ENCODE measurements around the gene DTD2.

GRCh38 chr14:31486764-31487163, 29.5 kb upstream of the DTD2 start:
- TF ChIP-seq ZBTB21 (tag by site-specific recombination; IDR thresholded peaks at IDR 0.05) (no peak), REST (tag by site-specific recombination; IDR thresholded peaks at IDR 0.05) (no peak), OSR2 (tag by site-specific recombination; IDR thresholded peaks at IDR 0.05) (no peak), ZNF76 (tag by site-specific recombination; IDR thresholded peaks at IDR 0.05; ENCODE audit: borderline replicate concordance, low read depth) (no peak), ZNF830 (tag by site-specific recombination; IDR thresholded peaks at IDR 0.05; ENCODE audit: low read depth) (no peak), SP3 (tag by site-specific recombination; IDR thresholded peaks at IDR 0.05) (no peak), ZNF747 (tag by site-specific recombination; IDR thresholded peaks at IDR 0.05) (no peak), ZNF473 (tag by site-specific recombination; IDR thresholded peaks at IDR 0.05) (no peak), ZNF16 (tag by site-specific recombination; IDR thresholded peaks at IDR 0.05; ENCODE audit: low read depth) (no peak), ZNF423 (tag by site-specific recombination; IDR thresholded peaks at IDR 0.05) (no peak), ZNF792 (tag by site-specific recombination; IDR thresholded peaks at IDR 0.05) (no peak), ZFP3 (tag by site-specific recombination; IDR thresholded peaks at IDR 0.05; ENCODE audit: low read depth) (no peak)
- TF ChIP-seq, protein P1, sequence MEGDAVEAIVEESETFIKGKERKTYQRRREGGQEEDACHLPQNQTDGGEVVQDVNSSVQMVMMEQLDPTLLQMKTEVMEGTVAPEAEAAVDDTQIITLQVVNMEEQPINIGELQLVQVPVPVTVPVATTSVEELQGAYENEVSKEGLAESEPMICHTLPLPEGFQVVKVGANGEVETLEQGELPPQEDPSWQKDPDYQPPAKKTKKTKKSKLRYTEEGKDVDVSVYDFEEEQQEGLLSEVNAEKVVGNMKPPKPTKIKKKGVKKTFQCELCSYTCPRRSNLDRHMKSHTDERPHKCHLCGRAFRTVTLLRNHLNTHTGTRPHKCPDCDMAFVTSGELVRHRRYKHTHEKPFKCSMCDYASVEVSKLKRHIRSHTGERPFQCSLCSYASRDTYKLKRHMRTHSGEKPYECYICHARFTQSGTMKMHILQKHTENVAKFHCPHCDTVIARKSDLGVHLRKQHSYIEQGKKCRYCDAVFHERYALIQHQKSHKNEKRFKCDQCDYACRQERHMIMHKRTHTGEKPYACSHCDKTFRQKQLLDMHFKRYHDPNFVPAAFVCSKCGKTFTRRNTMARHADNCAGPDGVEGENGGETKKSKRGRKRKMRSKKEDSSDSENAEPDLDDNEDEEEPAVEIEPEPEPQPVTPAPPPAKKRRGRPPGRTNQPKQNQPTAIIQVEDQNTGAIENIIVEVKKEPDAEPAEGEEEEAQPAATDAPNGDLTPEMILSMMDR (tag by site-specific recombination; IDR thresholded peaks at IDR 0.05): no peak
